Brain microvascular endothelial cell (primary cell): ENCODE data around the gene GPR35.
"Not testable (repeated sequence)": the region's sequence is repeated elsewhere in the genome, so short reads cannot be mapped to it uniquely, and the experiment has no call there.

Experiments used
- DNase-seq: peaks from one replicate; pipeline ENCODE4 v3.0.0-alpha.2; 2020
- H3K27ac ChIP-seq: fragments of 250-450 bp; sonication (Bioruptor Pico); 2 replicates; pipeline ENCODE4 v1.5.1; 2020; ENCODE audit warnings: mild to moderate bottlenecking, moderate library complexity
- H3K27me3 ChIP-seq: fragments of 250-450 bp; sonication (Bioruptor Pico); replicated peaks from 2 replicates; pipeline ENCODE4 v1.5.1; 2020; ENCODE audit warnings: mild to moderate bottlenecking
- H3K36me3 ChIP-seq: fragments of 250-450 bp; sonication (Bioruptor Pico); replicated peaks from 2 replicates; pipeline ENCODE4 v1.5.1; 2020; ENCODE audit warnings: mild to moderate bottlenecking
- H3K4me3 ChIP-seq: 2 replicates; pipeline ENCODE4 v1.5.1; 2011; ENCODE audit warnings: low read depth, mild to moderate bottlenecking, control low read depth, low read length, moderate library complexity
- CTCF ChIP-seq: IDR thresholded peaks from 2 replicates; pipeline ENCODE4 v1.5.1; 2011; ENCODE audit warnings: low read depth, mild to moderate bottlenecking, moderate library complexity, low read length, control low read depth, inconsistent platforms; ENCODE audit errors: missing control alignments
- in situ Hi-C: cut with HindIII; loops from 2 replicates; pipeline ENCODE4 v1.10.0; 2017; ENCODE audit warnings: low sequenced_read_pairs, low pct_ligation_motif_present

GPR35 gene

GRCh38 chr2:240672701-240673190 lies 47.5 kb downstream of the GPR35 start:
- no peak for TF ChIP-seq CTCF
- no peak overlapping the region for H3K4me3 ChIP-seq
- H3K27ac ChIP-seq, result no peak overlapping the region
- in situ Hi-C loops, result no loop called here
- no peaks in the 10 kb centered on the region for H3K36me3 ChIP-seq
- no peak for DNase-seq
- peaks cover 17% of the 10 kb centered on the region for H3K27me3 ChIP-seq

DNA sequence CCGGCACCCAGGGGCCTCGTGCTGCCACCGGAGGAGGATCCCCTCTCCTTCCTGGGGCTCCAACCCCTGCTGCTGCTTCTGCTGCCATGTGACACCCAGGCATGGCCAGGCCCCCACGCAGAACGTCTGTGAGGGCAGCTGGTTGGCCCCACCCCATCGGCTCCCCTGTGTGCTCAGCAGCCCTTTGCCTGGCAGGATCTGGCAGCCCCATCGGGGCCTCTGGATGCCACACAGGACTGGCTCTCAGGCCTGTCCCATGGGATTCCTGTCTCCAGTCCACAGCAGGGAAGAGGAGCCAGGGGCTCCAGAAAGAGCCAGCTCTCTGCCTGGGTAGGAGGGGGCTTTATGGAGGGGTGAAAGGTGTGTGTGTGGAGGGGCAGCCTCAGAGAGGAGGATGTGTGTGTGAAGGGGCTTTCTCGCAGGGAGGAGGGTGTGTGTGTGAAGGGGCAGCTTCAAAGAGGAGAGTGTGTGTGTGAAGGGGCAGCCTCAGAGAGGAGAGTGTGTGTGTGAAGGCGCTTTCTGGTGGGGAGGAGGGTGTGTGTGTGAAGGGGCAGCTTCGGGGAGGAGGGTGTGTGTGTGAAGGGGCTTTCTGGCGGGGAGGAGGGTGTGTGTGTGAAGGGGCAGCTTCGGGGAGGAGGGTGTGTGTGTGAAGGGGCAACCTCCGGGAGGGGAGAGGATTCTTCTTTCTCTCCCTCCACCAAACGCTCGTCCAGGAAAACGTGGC lies 49.3 kb downstream of the GPR35 start:
- H3K27ac ChIP-seq, H3K4me3 ChIP-seq, DNase-seq, in situ Hi-C loops, H3K36me3 ChIP-seq: not testable (repeated sequence)
- H3K27me3 ChIP-seq, result peaks cover 17% of the 10 kb centered on the region

DNA sequence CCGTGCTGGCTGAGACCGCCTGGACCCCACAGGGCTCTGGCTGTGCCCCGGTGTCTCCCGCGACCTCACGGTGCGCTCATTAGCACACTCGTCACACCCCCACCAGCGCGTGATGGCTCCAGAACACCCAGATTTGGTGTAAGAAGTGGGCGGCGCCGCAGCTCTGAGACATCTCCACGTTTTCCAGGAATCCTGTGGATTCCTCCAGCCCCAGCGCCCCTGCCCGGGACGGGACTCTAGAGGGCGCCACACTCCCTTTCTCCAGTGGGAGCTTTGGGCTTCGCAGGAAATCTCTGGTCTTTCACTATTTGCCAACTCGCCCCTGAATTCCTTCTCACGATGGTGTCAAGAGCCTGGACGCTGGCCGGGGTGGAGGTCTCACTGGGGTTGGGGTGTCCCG lies 50.1 kb downstream of the GPR35 start:
- H3K36me3 ChIP-seq, DNase-seq, H3K27ac ChIP-seq, H3K4me3 ChIP-seq, in situ Hi-C loops: not testable (repeated sequence)
- H3K27me3 ChIP-seq, result peaks cover 17% of the 10 kb centered on the region

DNA sequence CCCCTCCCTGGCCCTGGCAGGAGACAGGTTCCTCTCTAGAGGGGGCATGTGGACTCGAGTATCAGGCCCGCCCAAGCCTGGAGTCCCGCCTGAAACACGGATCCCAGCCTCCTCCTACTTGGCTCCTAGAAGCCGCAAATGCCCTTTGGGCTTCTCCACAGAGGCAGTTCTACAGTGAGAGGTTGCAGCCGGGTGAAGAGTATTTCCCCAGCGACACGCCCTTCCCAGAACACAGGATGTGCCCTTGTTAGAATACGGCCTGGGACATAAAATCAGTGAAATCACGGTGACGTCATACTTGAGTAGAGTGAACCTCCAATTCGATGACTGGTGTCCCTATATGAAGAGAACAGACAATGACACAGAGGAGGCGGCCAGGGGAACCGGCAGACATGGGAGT lies 52.8 kb downstream of the GPR35 start:
- H3K4me3 ChIP-seq, result not testable (repeated sequence)

DNA sequence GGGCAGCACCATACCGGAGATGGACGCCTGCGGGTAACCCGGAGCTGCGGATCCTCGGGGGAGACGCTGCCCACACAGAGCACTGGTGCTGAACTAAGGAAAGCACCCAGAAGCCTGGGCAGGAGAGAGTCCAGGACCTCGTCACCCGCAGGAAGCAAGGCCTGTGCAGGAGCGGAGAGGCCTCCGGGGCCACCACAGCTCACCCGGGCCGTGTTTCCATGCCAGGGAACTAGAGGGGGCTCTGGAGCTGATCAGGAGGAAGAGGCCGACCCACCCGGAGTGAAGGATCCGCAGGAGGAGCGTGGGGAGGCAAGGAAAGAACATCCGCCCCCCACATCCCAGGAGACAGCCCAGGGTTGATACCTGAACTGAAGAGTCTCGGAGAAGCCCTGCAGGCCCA lies 53.6 kb downstream of the GPR35 start:
- H3K4me3 ChIP-seq, H3K27me3 ChIP-seq, DNase-seq, H3K36me3 ChIP-seq, H3K27ac ChIP-seq, in situ Hi-C loops: not testable (repeated sequence)

More for the DNA sequence above, 52.8 kb downstream of the GPR35 start:
- H3K27me3 ChIP-seq, DNase-seq, in situ Hi-C loops, H3K36me3 ChIP-seq, H3K27ac ChIP-seq: not testable (repeated sequence)

- DNase-seq, H3K4me3 ChIP-seq, H3K27me3 ChIP-seq, H3K27ac ChIP-seq, in situ Hi-C loops, H3K36me3 ChIP-seq: not testable (repeated sequence)
These were observed 54.9 kb downstream of the GPR35 start for GRCh38 chr2:240680185-240680584.
